Chondrocyte (in vitro differentiated cells): ENCODE results near the gene MRPL49. TPM values are rescaled to one million over a fixed set of nuclear protein-coding genes. Genes with fewer than 3 reads are reported as not detected.
"Not testable (repeated sequence)": the region's sequence is repeated elsewhere in the genome, so short reads cannot be mapped to it uniquely, and the experiment has no call there.

Experiments
- DNase-seq: peaks from one replicate; pipeline ENCODE4 v3.0.0; 2021; ENCODE audit warnings: mixed read lengths, low spot score
- H3K27ac Mint-ChIP-seq: one replicate; pipeline ENCODE4 v1.8.0; 2021; ENCODE audit warnings: mild to moderate bottlenecking, moderate library complexity, mixed read lengths; ENCODE audit not compliant: unreplicated experiment
- H3K27me3 Mint-ChIP-seq: 2 replicates; pipeline ENCODE4 v1.8.0; 2021; ENCODE audit warnings: low read depth, mixed read lengths
- H3K36me3 Mint-ChIP-seq: 2 replicates; pipeline ENCODE4 v1.8.0; 2021; ENCODE audit warnings: low read depth, mixed read lengths
- H3K4me1 Mint-ChIP-seq: 2 replicates; pipeline ENCODE4 v1.8.0; 2021; ENCODE audit warnings: low read depth, mild to moderate bottlenecking, mixed read lengths
- H3K4me3 Mint-ChIP-seq: one replicate; pipeline ENCODE4 v1.8.0; 2021; ENCODE audit warnings: mild to moderate bottlenecking, moderate library complexity, mixed read lengths; ENCODE audit not compliant: unreplicated experiment
- H3K9me3 Mint-ChIP-seq: 2 replicates; pipeline ENCODE4 v1.8.0; 2021; ENCODE audit warnings: low read depth, mixed read lengths
- total RNA-seq: library from RNA; stranded (reverse); gene quantifications from 3 replicates; pipeline ENCODE4 v1.2.1, GENCODE V29; 2021
- TF ChIP-seq, protein P1 (sequence below): fragments of 200-600 bp; sonication (generic); IDR thresholded peaks from 2 replicates; pipeline ENCODE4 v1.5.0; 2021; ENCODE audit warnings: antibody characterized with exemption, mild to moderate bottlenecking, moderate library complexity

Gene MRPL49
- total RNA-seq, 1 donor from 2014 or later: 37.2 TPM

- DNase-seq: peak; percentile 91
- H3K4me3 Mint-ChIP-seq: peak overlapping the region; percentile 84
- H3K27me3 Mint-ChIP-seq: no peaks in the 10 kb centered on the region
- TF ChIP-seq, protein P1, sequence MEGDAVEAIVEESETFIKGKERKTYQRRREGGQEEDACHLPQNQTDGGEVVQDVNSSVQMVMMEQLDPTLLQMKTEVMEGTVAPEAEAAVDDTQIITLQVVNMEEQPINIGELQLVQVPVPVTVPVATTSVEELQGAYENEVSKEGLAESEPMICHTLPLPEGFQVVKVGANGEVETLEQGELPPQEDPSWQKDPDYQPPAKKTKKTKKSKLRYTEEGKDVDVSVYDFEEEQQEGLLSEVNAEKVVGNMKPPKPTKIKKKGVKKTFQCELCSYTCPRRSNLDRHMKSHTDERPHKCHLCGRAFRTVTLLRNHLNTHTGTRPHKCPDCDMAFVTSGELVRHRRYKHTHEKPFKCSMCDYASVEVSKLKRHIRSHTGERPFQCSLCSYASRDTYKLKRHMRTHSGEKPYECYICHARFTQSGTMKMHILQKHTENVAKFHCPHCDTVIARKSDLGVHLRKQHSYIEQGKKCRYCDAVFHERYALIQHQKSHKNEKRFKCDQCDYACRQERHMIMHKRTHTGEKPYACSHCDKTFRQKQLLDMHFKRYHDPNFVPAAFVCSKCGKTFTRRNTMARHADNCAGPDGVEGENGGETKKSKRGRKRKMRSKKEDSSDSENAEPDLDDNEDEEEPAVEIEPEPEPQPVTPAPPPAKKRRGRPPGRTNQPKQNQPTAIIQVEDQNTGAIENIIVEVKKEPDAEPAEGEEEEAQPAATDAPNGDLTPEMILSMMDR: no peak
- H3K36me3 Mint-ChIP-seq: peaks cover 8% of the 10 kb centered on the region
- H3K9me3 Mint-ChIP-seq: no peaks in the 10 kb centered on the region
- H3K4me1 Mint-ChIP-seq: peaks cover 45% of the 10 kb centered on the region
- H3K27ac Mint-ChIP-seq: peak overlapping the region; percentile 83
Observed at GRCh38 chr11:65116370-65117205, 5.5 kb upstream of the MRPL49 start.

GRCh38 chr11:65117206-65118096 is 4.7 kb upstream of the MRPL49 start, which contains the start of gene ZNHIT2:
Gene ZNHIT2, minus strand, starts transcription at chr11:65117701. Its CDS starts 48 bp downstream, at chr11:65117653.
- peak; percentile 99 for DNase-seq
- H3K9me3 Mint-ChIP-seq: no peaks in the 10 kb centered on the region
- H3K27ac Mint-ChIP-seq: peak within 1 kb of the TSS; percentile 89
- peak within 1 kb of the TSS; percentile 84 for H3K4me3 Mint-ChIP-seq
- peaks cover 46% of the 10 kb centered on the region for H3K4me1 Mint-ChIP-seq
- H3K36me3 Mint-ChIP-seq: peaks cover 10% of the 10 kb centered on the region
- no peaks in the 10 kb centered on the region for H3K27me3 Mint-ChIP-seq
- TF ChIP-seq, protein P1: peak; percentile 95

DNA sequence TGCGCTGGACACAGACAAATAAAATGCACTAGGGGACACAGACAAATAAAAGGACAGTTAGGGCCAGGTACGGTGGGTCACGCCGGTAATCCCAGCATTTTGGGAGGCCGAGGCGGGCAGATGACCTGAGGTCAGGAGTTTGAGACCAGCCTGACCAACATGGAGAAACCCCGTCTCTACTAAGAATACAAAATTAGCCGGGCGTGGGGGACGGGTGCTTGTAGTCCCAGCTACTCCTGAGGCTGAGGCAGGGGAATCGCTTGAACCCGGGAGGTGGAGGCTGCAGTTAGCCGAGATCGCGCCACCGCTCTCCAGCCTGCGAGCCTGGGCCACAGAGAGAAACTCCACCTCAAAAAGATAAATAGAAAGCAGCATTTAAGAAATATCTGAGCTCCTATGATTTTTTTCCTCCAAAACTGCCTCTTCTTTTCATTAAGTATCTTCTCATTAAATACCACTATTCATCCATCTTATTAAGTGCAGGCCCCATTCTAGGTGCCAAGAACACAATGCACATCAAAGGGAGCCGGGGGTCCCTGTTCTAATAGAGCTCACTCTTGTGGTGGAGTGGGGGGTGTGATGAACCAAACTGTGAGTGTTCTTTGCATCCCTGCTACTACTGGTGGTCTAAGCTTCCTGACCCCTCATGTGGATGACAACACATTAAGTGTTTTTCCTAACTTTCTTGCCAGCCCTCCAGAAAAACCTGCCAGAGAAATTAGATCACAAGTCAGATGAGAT is 3.9 kb upstream of the MRPL49 start:
- H3K9me3 Mint-ChIP-seq: no peaks in the 10 kb centered on the region
- TF ChIP-seq, protein P1: peak; percentile 69
- peaks cover 48% of the 10 kb centered on the region for H3K4me1 Mint-ChIP-seq
- H3K27me3 Mint-ChIP-seq: no peaks in the 10 kb centered on the region
- DNase-seq: peak; percentile 48
- peaks cover 10% of the 10 kb centered on the region for H3K36me3 Mint-ChIP-seq
- H3K27ac Mint-ChIP-seq: peak overlapping the region; percentile 83
- H3K4me3 Mint-ChIP-seq: no peak overlapping the region

- H3K4me3 Mint-ChIP-seq, H3K27me3 Mint-ChIP-seq, H3K9me3 Mint-ChIP-seq: not testable (repeated sequence)
- DNase-seq: peak; percentile 52
- H3K4me1 Mint-ChIP-seq: peaks cover 42% of the 10 kb centered on the region
- peak overlapping the region; percentile 76 for H3K27ac Mint-ChIP-seq
- peaks cover 10% of the 10 kb centered on the region for H3K36me3 Mint-ChIP-seq
Observed at GRCh38 chr11:65118891-65119669, 3.0 kb upstream of the MRPL49 start.

- no peak overlapping the region for H3K4me3 Mint-ChIP-seq
- H3K4me1 Mint-ChIP-seq: peaks cover 44% of the 10 kb centered on the region
- H3K9me3 Mint-ChIP-seq: no peaks in the 10 kb centered on the region
- TF ChIP-seq, protein P1: no peak
- H3K36me3 Mint-ChIP-seq: peaks cover 10% of the 10 kb centered on the region
- H3K27me3 Mint-ChIP-seq: no peaks in the 10 kb centered on the region
- DNase-seq: no peak
- H3K27ac Mint-ChIP-seq: peak overlapping the region; percentile 32
Observed at GRCh38 chr11:65119670-65119995, 2.5 kb upstream of the MRPL49 start.
